ENCODE measurements around the gene PRXL2B.

The PRXL2B gene

GRCh38 chr1:2604156-2604843, 17.7 kb downstream of the PRXL2B start:
- TF ChIP-seq, protein P1, sequence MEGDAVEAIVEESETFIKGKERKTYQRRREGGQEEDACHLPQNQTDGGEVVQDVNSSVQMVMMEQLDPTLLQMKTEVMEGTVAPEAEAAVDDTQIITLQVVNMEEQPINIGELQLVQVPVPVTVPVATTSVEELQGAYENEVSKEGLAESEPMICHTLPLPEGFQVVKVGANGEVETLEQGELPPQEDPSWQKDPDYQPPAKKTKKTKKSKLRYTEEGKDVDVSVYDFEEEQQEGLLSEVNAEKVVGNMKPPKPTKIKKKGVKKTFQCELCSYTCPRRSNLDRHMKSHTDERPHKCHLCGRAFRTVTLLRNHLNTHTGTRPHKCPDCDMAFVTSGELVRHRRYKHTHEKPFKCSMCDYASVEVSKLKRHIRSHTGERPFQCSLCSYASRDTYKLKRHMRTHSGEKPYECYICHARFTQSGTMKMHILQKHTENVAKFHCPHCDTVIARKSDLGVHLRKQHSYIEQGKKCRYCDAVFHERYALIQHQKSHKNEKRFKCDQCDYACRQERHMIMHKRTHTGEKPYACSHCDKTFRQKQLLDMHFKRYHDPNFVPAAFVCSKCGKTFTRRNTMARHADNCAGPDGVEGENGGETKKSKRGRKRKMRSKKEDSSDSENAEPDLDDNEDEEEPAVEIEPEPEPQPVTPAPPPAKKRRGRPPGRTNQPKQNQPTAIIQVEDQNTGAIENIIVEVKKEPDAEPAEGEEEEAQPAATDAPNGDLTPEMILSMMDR (IDR thresholded peaks at IDR 0.05; ENCODE audit: low read depth, low read length): no peak
- no peak overlapping the region for H3K4me3 ChIP-seq (replicated peaks in 1 of 2; ENCODE audit: low read depth in 2 of 2, low read length in 2 of 2)
- DNase-seq (ENCODE audit: low read depth in 2 of 2): no peak

GRCh38 chr1:2604844-2605508, 18.4 kb downstream of the PRXL2B start:
- no peak for DNase-seq (ENCODE audit: low read depth in 2 of 2)
- TF ChIP-seq, protein P1 (IDR thresholded peaks at IDR 0.05; ENCODE audit: low read depth, low read length): no peak
- H3K4me3 ChIP-seq (replicated peaks in 1 of 2; ENCODE audit: low read depth in 2 of 2, low read length in 2 of 2): no peak overlapping the region

DNA sequence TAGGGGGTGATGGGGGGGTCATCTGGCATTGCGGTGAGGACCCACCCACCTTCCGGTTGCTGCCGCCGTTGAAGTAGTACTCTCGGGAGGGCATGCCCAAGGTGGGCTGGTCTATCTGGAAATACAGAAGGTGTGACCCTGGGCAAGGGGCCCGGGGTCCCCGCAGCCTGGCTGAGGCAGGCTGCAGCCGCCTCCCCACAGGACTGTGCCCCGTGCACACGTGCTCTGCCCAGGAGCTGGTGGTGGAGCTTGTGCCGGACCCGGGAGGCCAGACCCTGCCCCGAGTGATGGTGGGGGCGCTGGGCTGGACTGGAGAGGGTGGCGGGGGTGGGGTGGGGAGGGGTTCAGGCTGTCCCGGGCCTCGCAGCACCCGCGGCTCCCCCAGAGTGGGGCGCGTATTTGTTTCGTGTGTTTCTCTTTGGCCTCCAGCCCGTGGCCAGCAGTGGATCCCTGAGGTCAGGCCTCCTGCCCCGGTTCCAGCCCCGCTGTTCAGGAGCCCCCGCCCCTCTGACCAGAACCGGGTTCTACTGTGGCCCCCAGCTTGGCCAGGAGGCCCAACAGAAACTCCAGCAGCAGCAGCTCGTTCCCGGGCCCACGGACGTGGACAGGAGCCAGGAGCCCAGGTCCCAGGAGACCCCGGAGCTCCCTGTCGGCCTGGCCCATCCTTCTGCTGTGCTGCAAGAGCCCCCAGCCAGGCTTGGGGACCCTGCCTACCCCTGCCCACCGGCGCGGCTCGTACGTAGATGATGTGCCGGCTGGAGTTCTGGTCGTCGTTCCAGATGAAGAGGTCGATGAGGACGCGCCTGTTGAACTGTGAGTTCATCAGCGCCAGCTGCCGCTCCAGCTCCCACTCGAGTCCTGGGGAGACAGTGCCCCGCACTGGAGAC, 19.2 kb downstream of the PRXL2B start:
- H3K4me3 ChIP-seq (replicated peaks in 1 of 2; ENCODE audit: low read depth in 2 of 2, low read length in 2 of 2): no peak overlapping the region
- DNase-seq (ENCODE audit: low read depth in 2 of 2): no peak
- TF ChIP-seq, protein P1 (IDR thresholded peaks at IDR 0.05; ENCODE audit: low read depth, low read length): no peak

DNA sequence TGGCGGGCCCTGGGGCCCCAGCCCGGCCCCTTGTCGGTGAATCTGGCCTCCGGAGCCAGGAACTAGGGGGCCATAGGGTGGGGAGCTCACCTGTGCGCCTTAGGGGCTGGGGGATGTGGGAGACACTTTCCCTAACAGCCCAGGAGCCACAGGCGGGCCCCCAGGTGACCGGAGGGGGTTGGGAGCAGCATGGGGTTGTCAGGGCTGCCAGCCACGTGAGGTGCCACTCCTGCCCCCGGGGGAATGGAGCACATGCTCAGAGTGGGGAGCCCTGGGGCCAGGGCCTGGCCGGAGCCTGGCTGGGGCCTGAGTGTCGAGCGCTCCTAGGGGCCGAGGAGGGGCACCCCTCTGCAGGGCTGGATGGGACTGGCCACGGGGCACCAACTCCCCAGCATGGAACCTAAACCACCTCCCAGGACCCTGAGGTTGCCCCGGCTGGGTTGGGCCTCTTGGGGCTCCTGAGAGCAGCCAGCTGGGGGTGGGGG, 19.9 kb downstream of the PRXL2B start:
- no peak overlapping the region for H3K4me3 ChIP-seq (replicated peaks in 1 of 2; ENCODE audit: low read depth in 2 of 2, low read length in 2 of 2)
- TF ChIP-seq, protein P1 (IDR thresholded peaks at IDR 0.05; ENCODE audit: low read depth, low read length): no peak
- no peak for DNase-seq (ENCODE audit: low read depth in 2 of 2)

GRCh38 chr1:2606881-2607621, 20.5 kb downstream of the PRXL2B start:
- H3K4me3 ChIP-seq (replicated peaks in 1 of 2; ENCODE audit: low read depth in 2 of 2, low read length in 2 of 2): no peak overlapping the region
- no peak for DNase-seq (ENCODE audit: low read depth in 2 of 2)
- TF ChIP-seq, protein P1 (IDR thresholded peaks at IDR 0.05; ENCODE audit: low read depth, low read length): no peak

- no peak for DNase-seq (ENCODE audit: low read depth in 2 of 2)
- no peak overlapping the region for H3K4me3 ChIP-seq (replicated peaks in 1 of 2; ENCODE audit: low read depth in 2 of 2, low read length in 2 of 2)
- TF ChIP-seq, protein P1 (IDR thresholded peaks at IDR 0.05; ENCODE audit: low read depth, low read length): no peak
Observed at GRCh38 chr1:2607641-2608091, 21.1 kb downstream of the PRXL2B start.

Data from cardiac fibroblast (primary cell).